Endodermal cell (in vitro differentiated cells): ENCODE results near the gene LAPTM5. TPM values are rescaled to one million over a fixed set of nuclear protein-coding genes. Genes with fewer than 3 reads are reported as not detected.
A peak's percentile ranks its signal among the peaks of the same experiment; 100 is the strongest.

Experiments used
- DNase-seq: peaks from one replicate; pipeline ENCODE4 v3.0.0-alpha.2; 2017
- H3K27ac ChIP-seq: 2 replicates; pipeline ENCODE4 v1.5.1; 2013; ENCODE audit warnings: mild to moderate bottlenecking, low read depth, low read length, moderate library complexity
- H3K27me3 ChIP-seq: 2 replicates; pipeline ENCODE4 v1.6.1; 2013; ENCODE audit warnings: mild to moderate bottlenecking, low read length, moderate library complexity; ENCODE audit not compliant: insufficient read depth, control insufficient read depth, poor library complexity, severe bottlenecking
- H3K36me3 ChIP-seq: 2 replicates; pipeline ENCODE4 v1.7.0; 2013; ENCODE audit warnings: mild to moderate bottlenecking, low read length, moderate library complexity; ENCODE audit not compliant: control insufficient read depth, insufficient read depth
- H3K4me1 ChIP-seq: one replicate; pipeline ENCODE4 v1.7.0; 2013; ENCODE audit warnings: low read length; ENCODE audit not compliant: control insufficient read depth, insufficient read depth
- H3K4me3 ChIP-seq: 2 replicates; pipeline ENCODE4 v1.5.1; 2013; ENCODE audit warnings: mild to moderate bottlenecking, low read length, moderate library complexity
- H3K9ac ChIP-seq: 2 replicates; pipeline ENCODE4 v1.6.1; 2013; ENCODE audit warnings: mild to moderate bottlenecking, low read length, moderate library complexity; ENCODE audit not compliant: poor library complexity, severe bottlenecking; ENCODE audit errors: extremely low read depth
- H3K9me3 ChIP-seq: 2 replicates; pipeline ENCODE4 v1.6.1; 2013; ENCODE audit warnings: mild to moderate bottlenecking, low read length, moderate library complexity; ENCODE audit not compliant: control insufficient read depth
- H3K27ac Mint-ChIP-seq: 2 replicates; pipeline ENCODE4 v1.8.0; 2020; ENCODE audit warnings: mixed read lengths
- H3K27me3 Mint-ChIP-seq: 2 replicates; pipeline ENCODE4 v1.8.0; 2021; ENCODE audit warnings: mild to moderate bottlenecking, mixed read lengths; ENCODE audit not compliant: insufficient read depth
- H3K36me3 Mint-ChIP-seq: 2 replicates; pipeline ENCODE4 v1.8.0; 2020; ENCODE audit warnings: low read depth, mixed read lengths
- H3K4me1 Mint-ChIP-seq: 2 replicates; pipeline ENCODE4 v1.8.0; 2020; ENCODE audit warnings: mixed read lengths
- H3K4me3 Mint-ChIP-seq: 2 replicates; pipeline ENCODE4 v1.8.0; 2020; ENCODE audit warnings: mild to moderate bottlenecking, moderate library complexity, mixed read lengths
- H3K9me3 Mint-ChIP-seq: 2 replicates; pipeline ENCODE4 v1.8.0; 2020; ENCODE audit warnings: mild to moderate bottlenecking, mixed read lengths
- WGBS, 2 experiments: methylation state at CpG; one replicate each; pipeline versions ENCODE4 v1.1.5 to v1.1.7; 2013; ENCODE audit warnings: missing lambda C conversion rate in 2 of 2, mixed read lengths in 1 of 2; ENCODE audit not compliant: insufficient coverage in 1 of 2, insufficient read length in 1 of 2; 5-methylcytosine and 5-hydroxymethylcytosine counted together
- total RNA-seq, 2 donors: library from RNA; stranded (reverse); fragmentation: NEBNext Ultra II Directional in 1 of 2; extraction: Animal tissue kit (Norgen Biotek cat#: 25700) in 1 of 2; gene quantifications; 2 replicates in 1 of 2; 3 replicates in 1 of 2; pipeline ENCODE4 v1.2.1, GENCODE V29; 2021
- TF ChIP-seq, protein P1 (sequence below): fragments of 200-600 bp; sonication (generic); conservative IDR thresholded peaks from 2 replicates; pipeline ENCODE4 v1.5.0; 2021; ENCODE audit warnings: antibody characterized with exemption, mild to moderate bottlenecking

Gene LAPTM5
- total RNA-seq, 2 donors from 2014 or later = not detected

DNA sequence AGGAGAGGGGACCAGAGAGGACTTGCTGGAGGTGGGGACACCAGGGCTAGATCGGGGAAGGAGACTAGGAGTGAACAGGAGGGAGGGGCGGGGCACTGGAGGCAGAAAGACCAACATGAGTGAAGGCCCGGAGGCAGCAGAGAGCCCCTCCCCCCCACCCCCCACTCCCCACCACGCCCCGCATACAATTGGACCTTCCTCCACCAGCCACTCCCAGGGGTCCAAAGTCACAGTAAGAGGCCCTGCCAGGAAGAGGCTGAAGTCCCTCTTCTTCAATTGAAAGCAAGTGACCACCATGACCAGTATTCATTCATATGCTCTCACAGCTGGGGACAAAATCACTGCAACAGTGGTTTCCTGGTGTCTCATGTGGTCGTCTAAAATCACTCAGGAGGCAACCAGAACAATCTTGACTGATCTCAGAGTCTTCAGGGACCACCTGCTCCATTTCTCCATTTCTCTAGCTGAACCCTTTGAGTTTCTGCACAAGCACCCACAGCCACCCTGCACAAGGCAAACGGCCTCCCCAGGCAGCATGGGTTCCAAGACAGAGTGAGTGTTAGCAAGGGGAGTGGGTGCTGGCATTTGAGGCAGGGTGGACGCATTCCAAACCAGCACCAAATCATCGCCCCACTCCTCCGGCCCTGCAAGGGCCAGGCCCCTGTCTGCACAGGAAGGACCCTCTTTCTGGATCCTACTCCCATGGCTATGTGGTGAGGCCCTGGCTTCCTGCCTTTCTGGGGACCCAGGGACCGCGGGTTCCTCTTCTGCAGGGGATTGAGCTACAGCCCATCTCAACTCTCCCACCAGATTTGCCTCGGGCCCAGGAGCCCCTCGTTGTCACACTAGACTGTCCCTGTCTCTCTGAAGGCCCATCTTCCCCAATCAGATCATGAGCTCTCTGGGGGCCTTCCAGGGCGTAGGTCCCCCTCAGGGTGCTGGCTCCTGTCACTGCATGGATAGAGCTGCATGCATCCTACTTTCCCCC lies 17.0 kb downstream of the LAPTM5 start:
- Histone ChIP-seq H3K9me3 (no peaks in the 10 kb centered on the region), H3K27me3 (no peaks in the 10 kb centered on the region), H3K27ac (no peak overlapping the region), H3K36me3 (no peaks in the 10 kb centered on the region), H3K9ac (no peak overlapping the region), H3K4me1 (no peaks in the 10 kb centered on the region), H3K4me3 (no peak overlapping the region)
- H3K4me3 Mint-ChIP-seq = no peak overlapping the region
- H3K27me3 Mint-ChIP-seq = peaks cover 3% of the 10 kb centered on the region
- 82 to 85% methylated on average over 7 to 11 of the region's 15 CpGs for WGBS, 2 experiments
- no peaks in the 10 kb centered on the region for H3K36me3 Mint-ChIP-seq
- H3K27ac Mint-ChIP-seq = peak overlapping the region; percentile 20
- H3K4me1 Mint-ChIP-seq = peaks cover 14% of the 10 kb centered on the region
- DNase-seq = no peak
- no peaks in the 10 kb centered on the region for H3K9me3 Mint-ChIP-seq
- TF ChIP-seq, protein P1, sequence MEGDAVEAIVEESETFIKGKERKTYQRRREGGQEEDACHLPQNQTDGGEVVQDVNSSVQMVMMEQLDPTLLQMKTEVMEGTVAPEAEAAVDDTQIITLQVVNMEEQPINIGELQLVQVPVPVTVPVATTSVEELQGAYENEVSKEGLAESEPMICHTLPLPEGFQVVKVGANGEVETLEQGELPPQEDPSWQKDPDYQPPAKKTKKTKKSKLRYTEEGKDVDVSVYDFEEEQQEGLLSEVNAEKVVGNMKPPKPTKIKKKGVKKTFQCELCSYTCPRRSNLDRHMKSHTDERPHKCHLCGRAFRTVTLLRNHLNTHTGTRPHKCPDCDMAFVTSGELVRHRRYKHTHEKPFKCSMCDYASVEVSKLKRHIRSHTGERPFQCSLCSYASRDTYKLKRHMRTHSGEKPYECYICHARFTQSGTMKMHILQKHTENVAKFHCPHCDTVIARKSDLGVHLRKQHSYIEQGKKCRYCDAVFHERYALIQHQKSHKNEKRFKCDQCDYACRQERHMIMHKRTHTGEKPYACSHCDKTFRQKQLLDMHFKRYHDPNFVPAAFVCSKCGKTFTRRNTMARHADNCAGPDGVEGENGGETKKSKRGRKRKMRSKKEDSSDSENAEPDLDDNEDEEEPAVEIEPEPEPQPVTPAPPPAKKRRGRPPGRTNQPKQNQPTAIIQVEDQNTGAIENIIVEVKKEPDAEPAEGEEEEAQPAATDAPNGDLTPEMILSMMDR = no peak

DNA sequence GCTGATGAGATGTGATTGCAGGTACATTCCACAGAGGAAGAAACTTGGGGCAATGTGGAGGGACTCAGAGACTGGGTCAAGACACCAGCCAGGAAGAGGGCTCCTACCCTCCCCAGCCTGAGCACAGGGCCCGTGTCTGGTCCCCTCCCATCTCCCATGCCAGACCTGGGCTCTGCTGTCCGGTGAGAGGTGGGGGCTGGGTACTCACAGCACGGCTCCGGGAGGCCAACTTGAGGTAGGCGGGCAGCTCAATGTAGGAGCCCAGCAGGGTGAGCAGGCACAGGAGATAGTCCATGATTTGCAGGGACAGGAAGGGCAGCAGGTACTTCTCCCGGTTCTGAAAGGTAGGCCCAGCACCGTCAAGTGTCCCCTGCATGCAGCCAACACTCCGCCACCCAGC lies 18.0 kb downstream of the LAPTM5 start:
- no peak overlapping the region for H3K27ac Mint-ChIP-seq
- no peak for DNase-seq
- TF ChIP-seq, protein P1 = no peak
- no peaks in the 10 kb centered on the region for H3K36me3 Mint-ChIP-seq
- H3K4me1 Mint-ChIP-seq = peaks cover 14% of the 10 kb centered on the region
- H3K9me3 ChIP-seq = no peaks in the 10 kb centered on the region
- H3K4me3 ChIP-seq = no peak overlapping the region
- H3K27me3 Mint-ChIP-seq = peaks cover 3% of the 10 kb centered on the region
- H3K9ac ChIP-seq = no peak overlapping the region
- H3K27ac ChIP-seq = no peak overlapping the region
- H3K27me3 ChIP-seq = no peaks in the 10 kb centered on the region
- 88 to 94% methylated on average over 3 to 8 of the region's 8 CpGs for WGBS, 2 experiments
- no peaks in the 10 kb centered on the region for H3K36me3 ChIP-seq
- no peak overlapping the region for H3K4me3 Mint-ChIP-seq
- no peaks in the 10 kb centered on the region for H3K4me1 ChIP-seq
- H3K9me3 Mint-ChIP-seq = no peaks in the 10 kb centered on the region

DNA sequence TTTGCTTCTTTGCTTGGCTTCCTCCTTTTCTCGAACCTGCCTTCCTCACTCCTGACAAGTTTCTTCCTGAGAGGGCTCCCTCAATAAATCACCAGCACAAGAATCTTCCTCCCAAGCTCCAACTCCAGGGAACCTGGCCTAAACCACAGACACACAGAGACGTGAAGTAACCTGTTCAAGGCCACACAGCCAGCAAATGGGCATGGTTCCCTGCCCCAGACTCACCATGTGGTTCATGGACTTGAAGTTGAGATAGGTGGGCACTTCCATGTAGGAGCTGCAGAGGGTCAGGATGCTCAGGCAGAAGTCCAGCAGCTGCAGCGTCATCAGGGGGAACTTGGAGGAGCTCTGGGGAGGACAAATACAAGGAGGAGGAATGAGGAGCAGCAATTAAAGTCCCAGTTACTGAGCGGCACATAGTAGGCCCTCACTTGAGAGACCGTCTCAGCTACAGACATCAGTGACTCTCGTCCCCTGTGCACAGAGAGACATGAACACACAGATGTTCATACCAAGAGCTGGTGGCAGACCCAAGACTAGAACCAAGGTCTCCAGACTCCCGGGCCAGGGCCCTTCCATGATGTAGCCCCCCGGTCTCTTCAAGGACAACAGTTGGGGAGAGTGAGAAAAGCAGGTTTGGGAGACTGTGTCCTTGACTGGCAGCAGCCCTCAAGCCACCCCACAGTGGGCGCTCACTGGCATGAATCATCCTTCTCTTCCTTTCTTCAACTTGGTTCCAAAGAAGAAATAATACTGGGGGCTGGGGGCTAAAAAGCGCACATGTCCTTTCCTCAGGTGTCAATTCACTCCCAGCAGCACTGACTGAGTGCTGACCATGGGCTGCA lies 18.6 kb downstream of the LAPTM5 start:
- no peaks in the 10 kb centered on the region for H3K9me3 Mint-ChIP-seq
- no peaks in the 10 kb centered on the region for H3K27me3 ChIP-seq
- no peak overlapping the region for H3K4me3 ChIP-seq
- H3K9me3 ChIP-seq = no peaks in the 10 kb centered on the region
- H3K27ac ChIP-seq = no peak overlapping the region
- H3K4me1 ChIP-seq = no peaks in the 10 kb centered on the region
- no peaks in the 10 kb centered on the region for H3K36me3 ChIP-seq
- peaks cover 14% of the 10 kb centered on the region for H3K4me1 Mint-ChIP-seq
- TF ChIP-seq, protein P1 = no peak
- no peaks in the 10 kb centered on the region for H3K36me3 Mint-ChIP-seq
- H3K27me3 Mint-ChIP-seq = peaks cover 3% of the 10 kb centered on the region
- H3K4me3 Mint-ChIP-seq = no peak overlapping the region
- DNase-seq = no peak
- H3K27ac Mint-ChIP-seq = no peak overlapping the region
- H3K9ac ChIP-seq = no peak overlapping the region
- WGBS, 2 experiments = 96% methylated on average over 8 to 10 of the region's 10 CpGs
